Natural killer cell treated with Interleukin-12 subunit alpha and Interleukin-12 subunit beta and Interleukin-15 and Interleukin-18, amount 100 ng/mL, for 72 hours (primary cell): ENCODE results near the gene SALL3. TPM values are rescaled to one million over a fixed set of nuclear protein-coding genes. Genes with fewer than 3 reads are reported as not detected.

Experiments used
- total RNA-seq, 2 donors: library from RNA; stranded (reverse); gene quantifications; one replicate each; pipeline ENCODE4 v1.2.3, GENCODE V29; 2022

The SALL3 gene
- total RNA-seq, 2 donors from 2014 or later = not detected

Other genes with a start within 250 kb of the SALL3 start
- gene ATP9B, start 89.6 kb downstream of the SALL3 start, total RNA-seq = 10 to 100 TPM; 36.8 to 59.6 TPM